Fibroblast of skin of left quadriceps (primary cell): ENCODE data around the gene TAS2R41.
"Not testable (repeated sequence)": the region's sequence is repeated elsewhere in the genome, so short reads cannot be mapped to it uniquely, and the experiment has no call there.

Experiments used
- DNase-seq, 2 experiments: peaks; one replicate each; pipeline ENCODE4 v3.0.0-alpha.2; 2013; ENCODE audit warnings: low read depth in 2 of 2

Gene TAS2R41

GRCh38 chr7:143516981-143517380 is 39.3 kb downstream of the TAS2R41 start:
- no peak for DNase-seq

GRCh38 chr7:143518521-143518920 is 40.8 kb downstream of the TAS2R41 start:
- no peak for DNase-seq

GRCh38 chr7:143518941-143519340 is 41.3 kb downstream of the TAS2R41 start:
- no peak for DNase-seq

GRCh38 chr7:143519411-143520131 is 41.9 kb downstream of the TAS2R41 start:
- peak; percentile 43 to 45 for DNase-seq

GRCh38 chr7:143522309-143522916 is 44.7 kb downstream of the TAS2R41 start:
- not testable (repeated sequence) for DNase-seq
